ENCODE measurements around the gene ZBTB5.
"Not testable (repeated sequence)": the region's sequence is repeated elsewhere in the genome, so short reads cannot be mapped to it uniquely, and the experiment has no call there.

The ZBTB5 gene

GRCh38 chr9:37452611-37453010 lies 12.6 kb downstream of the ZBTB5 start:
- no peak for DNase-seq (ENCODE audit: low read depth)

GRCh38 chr9:37451628-37452027 lies 13.6 kb downstream of the ZBTB5 start:
- DNase-seq (ENCODE audit: low read depth): no peak

GRCh38 chr9:37449862-37450632 lies 15.2 kb downstream of the ZBTB5 start:
- no peak for DNase-seq (ENCODE audit: low read depth)

GRCh38 chr9:37447111-37447510 lies 18.1 kb downstream of the ZBTB5 start:
- no peak for DNase-seq (ENCODE audit: low read depth)

- no peak for DNase-seq (ENCODE audit: low read depth)
Observed at GRCh38 chr9:37446401-37446800, 18.8 kb downstream of the ZBTB5 start.

GRCh38 chr9:37445832-37446231 lies 19.4 kb downstream of the ZBTB5 start:
- no peak for DNase-seq (ENCODE audit: low read depth)

GRCh38 chr9:37444890-37445289 lies 20.4 kb downstream of the ZBTB5 start:
- no peak for DNase-seq (ENCODE audit: low read depth)

GRCh38 chr9:37443566-37443965 lies 21.7 kb downstream of the ZBTB5 start:
- no peak for DNase-seq (ENCODE audit: low read depth)

- DNase-seq (ENCODE audit: low read depth): no peak
Observed at GRCh38 chr9:37442556-37442955, 22.7 kb downstream of the ZBTB5 start.

- DNase-seq (ENCODE audit: low read depth): no peak
Observed at GRCh38 chr9:37441776-37442370, 23.4 kb downstream of the ZBTB5 start.

- DNase-seq (ENCODE audit: low read depth): no peak
Observed at GRCh38 chr9:37438359-37438758, 26.9 kb downstream of the ZBTB5 start.

- DNase-seq (ENCODE audit: low read depth): no peak
Observed at GRCh38 chr9:37437621-37438020, 27.6 kb downstream of the ZBTB5 start.

GRCh38 chr9:37437010-37437409 lies 28.2 kb downstream of the ZBTB5 start:
- no peak for DNase-seq (ENCODE audit: low read depth)

- no peak for DNase-seq (ENCODE audit: low read depth)
Observed at GRCh38 chr9:37436540-37436939, 28.7 kb downstream of the ZBTB5 start.

GRCh38 chr9:37433867-37434371 lies 31.3 kb downstream of the ZBTB5 start:
- DNase-seq (ENCODE audit: low read depth): no peak

GRCh38 chr9:37432020-37432419 lies 33.2 kb downstream of the ZBTB5 start:
- no peak for DNase-seq (ENCODE audit: low read depth)

- no peak for DNase-seq (ENCODE audit: low read depth)
Observed at GRCh38 chr9:37430841-37431597, 34.2 kb downstream of the ZBTB5 start.

- no peak for DNase-seq (ENCODE audit: low read depth)
Observed at GRCh38 chr9:37429441-37430285, 35.6 kb downstream of the ZBTB5 start.

GRCh38 chr9:37428345-37428744 lies 36.9 kb downstream of the ZBTB5 start:
- DNase-seq (ENCODE audit: low read depth): no peak

- DNase-seq (ENCODE audit: low read depth): no peak
Observed at GRCh38 chr9:37426846-37427245, 38.4 kb downstream of the ZBTB5 start.

GRCh38 chr9:37426431-37426830 lies 38.8 kb downstream of the ZBTB5 start:
- not testable (repeated sequence) for DNase-seq (ENCODE audit: low read depth)

GRCh38 chr9:37425298-37425752 lies 39.9 kb downstream of the ZBTB5 start:
- no peak for DNase-seq (ENCODE audit: low read depth)

All from fibroblast of gingiva (primary cell).